ENCODE measurements around the gene GHRH.

DNA sequence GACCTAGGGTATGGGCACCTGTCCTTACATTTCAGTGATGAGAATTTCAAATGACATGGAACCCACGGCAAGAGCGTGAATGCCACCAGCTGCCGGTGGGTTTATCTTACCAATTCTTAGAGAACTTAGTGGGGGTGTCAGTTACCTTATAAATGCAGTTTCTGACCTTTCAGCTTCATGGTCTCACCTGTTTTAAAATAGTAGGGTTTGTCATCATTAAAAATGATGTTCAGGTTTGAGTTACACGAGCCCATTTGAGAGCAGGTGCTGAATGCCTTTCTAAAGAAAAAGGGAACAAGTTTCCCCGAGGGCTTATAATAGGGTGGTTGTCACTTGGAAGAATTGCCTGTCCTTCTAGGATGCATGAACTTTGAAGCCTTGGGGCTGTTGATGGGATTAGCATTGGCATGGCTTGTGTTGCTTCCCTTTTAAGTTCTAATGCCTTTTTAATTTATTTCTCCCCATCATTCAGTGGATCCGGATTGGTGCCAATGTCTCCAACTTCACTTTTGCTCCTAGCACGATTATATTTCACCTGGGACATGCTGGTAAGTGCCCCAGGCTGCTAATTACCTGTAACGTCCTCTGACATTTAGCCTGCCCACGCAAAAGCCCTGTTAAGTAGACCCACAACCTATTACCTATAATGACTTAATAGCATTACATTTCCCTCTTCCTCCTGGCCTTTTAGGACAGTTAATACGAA, 27.9 kb downstream of the GHRH start:
- TF ChIP-seq, protein P1, sequence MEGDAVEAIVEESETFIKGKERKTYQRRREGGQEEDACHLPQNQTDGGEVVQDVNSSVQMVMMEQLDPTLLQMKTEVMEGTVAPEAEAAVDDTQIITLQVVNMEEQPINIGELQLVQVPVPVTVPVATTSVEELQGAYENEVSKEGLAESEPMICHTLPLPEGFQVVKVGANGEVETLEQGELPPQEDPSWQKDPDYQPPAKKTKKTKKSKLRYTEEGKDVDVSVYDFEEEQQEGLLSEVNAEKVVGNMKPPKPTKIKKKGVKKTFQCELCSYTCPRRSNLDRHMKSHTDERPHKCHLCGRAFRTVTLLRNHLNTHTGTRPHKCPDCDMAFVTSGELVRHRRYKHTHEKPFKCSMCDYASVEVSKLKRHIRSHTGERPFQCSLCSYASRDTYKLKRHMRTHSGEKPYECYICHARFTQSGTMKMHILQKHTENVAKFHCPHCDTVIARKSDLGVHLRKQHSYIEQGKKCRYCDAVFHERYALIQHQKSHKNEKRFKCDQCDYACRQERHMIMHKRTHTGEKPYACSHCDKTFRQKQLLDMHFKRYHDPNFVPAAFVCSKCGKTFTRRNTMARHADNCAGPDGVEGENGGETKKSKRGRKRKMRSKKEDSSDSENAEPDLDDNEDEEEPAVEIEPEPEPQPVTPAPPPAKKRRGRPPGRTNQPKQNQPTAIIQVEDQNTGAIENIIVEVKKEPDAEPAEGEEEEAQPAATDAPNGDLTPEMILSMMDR (IDR thresholded peaks at IDR 0.05): no peak
- TF ChIP-seq POLR2A (IDR thresholded peaks at IDR 0.05) (no peak), POLR2AphosphoS5 (IDR thresholded peaks at IDR 0.05; ENCODE audit: insufficient read depth in 1 of 2, low read depth in 1 of 2) (no peak)

All from vagina (tissue), 2 donors.